IMR-90 (cell line): ENCODE measurements around the gene MYBL2. TPM values are rescaled to one million over a fixed set of nuclear protein-coding genes. Genes with fewer than 3 reads are reported as not detected.

Experiments
- ATAC-seq: fragments of 200-7000 bp; cut with Tn5 transposase; 2 replicates; pipeline ENCODE4 v1.9.1; 2020; ENCODE audit warnings: low read depth, mild to moderate bottlenecking, moderate library complexity
- BruUV-seq: library from RNA; stranded (reverse); fragments of 400-500 nt; replicated peaks from 2 replicates; lab custom pipeline; 2021; lab: Mats Ljungman, UMichigan
- CTCF ChIA-PET: fragments of 300-600 bp; formaldehyde crosslinking; extraction: SDS; loops from one replicate; lab custom pipeline; 2021; ENCODE audit warnings: antibody characterized with exemption; lab: Yijun Ruan, JAX
- POLR2A ChIA-PET: fragments of 300-600 bp; sonication (Branson Sonifier 250); formaldehyde crosslinking; loops from one replicate; lab custom pipeline; 2022; ENCODE audit warnings: antibody characterized with exemption; ENCODE audit not compliant: unreplicated experiment; lab: Charles Lee
- DNase-seq: peaks from one replicate; pipeline ENCODE4 v3.0.0; 2013
- H2AFZ ChIP-seq: replicated peaks from 2 replicates; pipeline ENCODE3; 2013; ENCODE audit warnings: low read length, mild to moderate bottlenecking; ENCODE audit not compliant: poor library complexity
- H2AK5ac ChIP-seq: 2 replicates; pipeline ENCODE4 v1.6.1; 2013; ENCODE audit warnings: low read depth, low read length, inconsistent platforms
- H2AK9ac ChIP-seq: replicated peaks from 2 replicates; pipeline ENCODE3; 2013; ENCODE audit warnings: mild to moderate bottlenecking, low read depth, low read length, moderate library complexity; ENCODE audit not compliant: poor library complexity
- H2BK120ac ChIP-seq: 2 replicates; pipeline ENCODE4 v1.6.1; 2013; ENCODE audit warnings: low read depth, low read length, inconsistent platforms
- H2BK15ac ChIP-seq: 3 replicates; pipeline ENCODE4 v1.6.1; 2013; ENCODE audit warnings: low read depth, low read length, inconsistent platforms
- H2BK20ac ChIP-seq: 2 replicates; pipeline ENCODE4 v1.6.1; 2013; ENCODE audit warnings: low read depth, mild to moderate bottlenecking, inconsistent platforms, low read length, moderate library complexity
- H2BK5ac ChIP-seq: 2 replicates; pipeline ENCODE4 v1.6.1; 2013; ENCODE audit warnings: mild to moderate bottlenecking, low read depth, low read length, inconsistent platforms; ENCODE audit not compliant: poor library complexity, severe bottlenecking
- H3K14ac ChIP-seq: replicated peaks from 2 replicates; pipeline ENCODE4 v1.6.1; 2013; ENCODE audit warnings: low read depth, low read length, inconsistent platforms
- H3K18ac ChIP-seq: 2 replicates; pipeline ENCODE4 v1.6.1; 2013; ENCODE audit warnings: low read depth, low read length, control low read depth
- H3K23ac ChIP-seq: 2 replicates; pipeline ENCODE4 v1.6.1; 2013; ENCODE audit warnings: low read depth, low read length, inconsistent platforms
- H3K27ac ChIP-seq: 2 replicates; pipeline ENCODE4 v1.5.1; 2013; ENCODE audit warnings: mild to moderate bottlenecking, control low read depth, low read length; ENCODE audit not compliant: insufficient read depth
- H3K27me3 ChIP-seq: 2 replicates; pipeline ENCODE4 v1.6.1; 2013; ENCODE audit warnings: low read length; ENCODE audit not compliant: control insufficient read depth, insufficient read depth
- H3K36me3 ChIP-seq: 2 replicates; pipeline ENCODE4 v1.6.1; 2013; ENCODE audit warnings: low read length, mixed read lengths; ENCODE audit not compliant: control insufficient read depth, insufficient read depth
- H3K4ac ChIP-seq: 2 replicates; pipeline ENCODE4 v1.6.1; 2013; ENCODE audit warnings: low read depth, low read length, inconsistent platforms
- H3K4me1 ChIP-seq: 2 replicates; pipeline ENCODE4 v1.6.1; 2013; ENCODE audit warnings: low read length, mixed read lengths; ENCODE audit not compliant: control insufficient read depth, insufficient read depth
- H3K4me2 ChIP-seq: 2 replicates; pipeline ENCODE4 v1.6.1; 2013; ENCODE audit warnings: low read depth, mild to moderate bottlenecking, control low read depth, low read length, moderate library complexity
- H3K4me3 ChIP-seq: 2 replicates; pipeline ENCODE4 v1.5.1; 2013; ENCODE audit warnings: low read depth, mild to moderate bottlenecking, control low read depth, low read length, moderate library complexity; ENCODE audit not compliant: insufficient read depth
- H3K56ac ChIP-seq: 2 replicates; pipeline ENCODE4 v1.6.1; 2013; ENCODE audit warnings: low read length, inconsistent platforms; ENCODE audit not compliant: insufficient read depth; ENCODE audit errors: extremely low read depth
- H3K79me1 ChIP-seq, 2 experiments: 2 replicates each; pipeline ENCODE4 v1.6.1; 2013; ENCODE audit warnings: low read length in 2 of 2, inconsistent platforms in 1 of 2, low read depth in 1 of 2
- H3K9ac ChIP-seq: 2 replicates; pipeline ENCODE4 v1.6.1; 2013; ENCODE audit warnings: low read depth, low read length, control low read depth
- H3K9me1 ChIP-seq: 2 replicates; pipeline ENCODE4 v1.6.1; 2013; ENCODE audit warnings: low read length, inconsistent platforms; ENCODE audit not compliant: insufficient read depth
- H3K9me3 ChIP-seq: 2 replicates; pipeline ENCODE4 v1.6.1; 2013; ENCODE audit warnings: low read length; ENCODE audit not compliant: control insufficient read depth, insufficient read depth
- H4K20me1 ChIP-seq: 2 replicates; pipeline ENCODE4 v1.6.1; 2013; ENCODE audit warnings: low read length, inconsistent platforms; ENCODE audit not compliant: insufficient read depth
- H4K5ac ChIP-seq: 2 replicates; pipeline ENCODE4 v1.6.1; 2013; ENCODE audit warnings: mild to moderate bottlenecking, low read depth, low read length, control low read depth
- H4K8ac ChIP-seq, 2 experiments: 2 replicates each; pipeline ENCODE4 v1.6.1; 2013; ENCODE audit warnings: low read depth in 2 of 2, low read length in 2 of 2, control low read depth in 1 of 2, inconsistent platforms in 1 of 2
- H4K91ac ChIP-seq: 2 replicates; pipeline ENCODE4 v1.6.1; 2013; ENCODE audit warnings: low read depth, low read length, inconsistent platforms; ENCODE audit not compliant: insufficient read depth
- BHLHE40 ChIP-seq: fragments of 150-350 bp; IDR thresholded peaks from 2 replicates; pipeline ENCODE4 v1.6.1; 2016; ENCODE audit warnings: mild to moderate bottlenecking, low read depth, low read length
- CEBPB ChIP-seq: IDR thresholded peaks from 2 replicates; pipeline ENCODE4 v1.6.1; 2012; ENCODE audit warnings: low read depth, low read length, improper control_type of control experiment
- CHD1 ChIP-seq: IDR thresholded peaks from 2 replicates; pipeline ENCODE4 v1.6.1; 2012; ENCODE audit warnings: low read depth, low read length, improper control_type of control experiment
- CTCF ChIP-seq: conservative IDR thresholded peaks from 2 replicates; pipeline ENCODE4 v1.5.1; 2012; ENCODE audit warnings: mild to moderate bottlenecking, low read depth, low read length, improper control_type of control experiment
- ELK1 ChIP-seq: fragments of 150-350 bp; IDR thresholded peaks from 2 replicates; pipeline ENCODE4 v1.6.1; 2016; ENCODE audit warnings: low read depth, mild to moderate bottlenecking, low read length, moderate library complexity, borderline replicate concordance
- FOS ChIP-seq: fragments of 150-350 bp; IDR thresholded peaks from 2 replicates; pipeline ENCODE4 v1.6.1; 2016; ENCODE audit warnings: low read depth, low read length
- MAFK ChIP-seq: IDR thresholded peaks from 2 replicates; pipeline ENCODE4 v1.6.1; 2012; ENCODE audit warnings: low read depth, low read length, improper control_type of control experiment
- MAZ ChIP-seq: IDR thresholded peaks from 2 replicates; pipeline ENCODE4 v1.6.1; 2012; ENCODE audit warnings: low read depth, mild to moderate bottlenecking, low read length, improper control_type of control experiment, moderate library complexity, borderline replicate concordance
- MXI1 ChIP-seq: IDR thresholded peaks from 2 replicates; pipeline ENCODE4 v1.6.1; 2012; ENCODE audit warnings: low read depth, mild to moderate bottlenecking, low read length, moderate library complexity, borderline replicate concordance
- NFE2L2 ChIP-seq: fragments of 150-350 bp; IDR thresholded peaks from 2 replicates; pipeline ENCODE4 v1.6.1; 2016; ENCODE audit warnings: low read depth, mild to moderate bottlenecking, low read length
- POLR2A ChIP-seq: IDR thresholded peaks from 2 replicates; pipeline ENCODE4 v1.6.1; 2012; ENCODE audit warnings: mild to moderate bottlenecking, low read depth, low read length
- RAD21 ChIP-seq: IDR thresholded peaks from 2 replicates; pipeline ENCODE4 v1.6.1; 2012; ENCODE audit warnings: low read length, improper control_type of control experiment
- RCOR1 ChIP-seq: IDR thresholded peaks from 2 replicates; pipeline ENCODE4 v1.6.1; 2012; ENCODE audit warnings: mild to moderate bottlenecking, low read length, improper control_type of control experiment; ENCODE audit not compliant: insufficient replicate concordance
- RFX5 ChIP-seq: IDR thresholded peaks from 2 replicates; pipeline ENCODE4 v1.8.0; 2012; ENCODE audit warnings: low read depth, mild to moderate bottlenecking, low read length, moderate library complexity
- SMC3 ChIP-seq: fragments of 150-350 bp; IDR thresholded peaks from 2 replicates; pipeline ENCODE4 v1.6.1; 2016; ENCODE audit warnings: low read depth, mild to moderate bottlenecking, antibody characterized with exemption, low read length, moderate library complexity
- USF2 ChIP-seq: fragments of 150-350 bp; IDR thresholded peaks from 2 replicates; pipeline ENCODE4 v1.6.1; 2017; ENCODE audit warnings: mild to moderate bottlenecking, antibody characterized with exemption, low read length, low read depth
- whole genome bisulfite sequencing, 2 experiments: methylation state at CpG; one replicate each; pipeline versions ENCODE4 v1.1.5 to v1.1.7; 2013; ENCODE audit warnings: missing lambda C conversion rate in 2 of 2; ENCODE audit not compliant: insufficient read length in 1 of 2; ENCODE audit errors: extremely low coverage in 2 of 2; 5-methylcytosine and 5-hydroxymethylcytosine counted together
- dilution Hi-C: fragments of 300-500 bp; cut with HindIII; formaldehyde crosslinking; loops from one replicate; pipeline ENCODE4 v1.14.3; 2018; ENCODE audit warnings: low sequenced_read_pairs; ENCODE audit not compliant: unreplicated experiment
- in situ Hi-C: fragments of 300-500 bp; cut with MboI; formaldehyde crosslinking; loops from 3 replicates; pipeline ENCODE4 v1.14.3; 2019; ENCODE audit warnings: low sequenced_read_pairs, inconsistent platforms, mixed read lengths
- intact Hi-C: fragments of 100-400 bp; cut with micrococcal nuclease; formaldehyde crosslinking; loops from 2 replicates; pipeline ENCODE4 v1.10.0; 2022
- polyA plus RNA-seq, 3 experiments: library from polyadenylated mRNA; depleted of rRNA; stranded (reverse); fragments of >200 nt; gene quantifications; 2 replicates each; pipeline ENCODE4 v1.2.3, GENCODE V29; 2012; ENCODE audit warnings: low replicate concordance in 1 of 3
- total RNA-seq: library from RNA; depleted of rRNA; stranded (reverse); fragments of >200 nt; gene quantifications from 2 replicates; pipeline ENCODE4 v1.2.3, GENCODE V29; 2012

The MYBL2 gene
- total and polyA plus RNA-seq, 2 of the 4 experiments (the other 2 are of a cell fraction) = 12.4 to 23.1 TPM

GRCh38 chr20:43690943-43691598, 24.2 kb downstream of the MYBL2 start:
- Histone ChIP-seq H2BK5ac (no peak overlapping the region), H4K5ac (no peak overlapping the region), H3K14ac (no peak overlapping the region), H2BK15ac (no peak overlapping the region), H4K91ac (no peak overlapping the region), H3K36me3 (peaks cover 2% of the 10 kb centered on the region; the same call in 1 of the 2 replicates), H3K27ac (no peak overlapping the region), H2BK20ac (no peak overlapping the region), H3K4me1 (no peaks in the 10 kb centered on the region), H3K18ac (no peak overlapping the region), H3K27me3 (no peaks in the 10 kb centered on the region), H3K4ac (no peak overlapping the region), H2BK120ac (no peak overlapping the region), H2AK5ac (no peak overlapping the region), H3K9me1 (no peaks in the 10 kb centered on the region), H3K9ac (no peak overlapping the region), H3K4me2 (no peak overlapping the region), H4K20me1 (no peaks in the 10 kb centered on the region; the same call in 1 of the 2 replicates), H2AFZ (no peak overlapping the region), H3K79me1 (no peaks in the 10 kb centered on the region), H3K9me3 (no peaks in the 10 kb centered on the region), H3K4me3 (no peak overlapping the region), H4K8ac (no peak overlapping the region), H3K56ac (no peak overlapping the region), H3K23ac (no peak overlapping the region), H2AK9ac (no peak overlapping the region)
- TF ChIP-seq POLR2A = no peak
- TF ChIP-seq RFX5 = no peak
- TF ChIP-seq FOS = no peak
- TF ChIP-seq CHD1 = no peak
- no peak for TF ChIP-seq CEBPB
- TF ChIP-seq SMC3 = no peak
- no peak for TF ChIP-seq MAZ
- TF ChIP-seq ELK1 = no peak
- no peak for TF ChIP-seq CTCF
- TF ChIP-seq NFE2L2 = no peak
- TF ChIP-seq RAD21 = no peak
- no peak for TF ChIP-seq MAFK
- no peak for TF ChIP-seq USF2
- TF ChIP-seq RCOR1 = no peak
- TF ChIP-seq MXI1 = no peak
- no peak for TF ChIP-seq BHLHE40
- POLR2A ChIA-PET = no interaction called here
- ATAC-seq (no peak), DNase-seq (no peak)
- intact Hi-C loops = no loop called here
- CTCF ChIA-PET = interaction anchor here (0.7 to 3.3 kb wide), 4 partner anchors 10 to 153 kb away, joined by 3 to 20 read pairs (median 4); no protein-coding TSS in a partner anchor
- in situ Hi-C loops = loop anchor here (10.0 kb wide), 1 partner anchor 156 kb away; no protein-coding TSS in a partner anchor
- dilution Hi-C loops = no loop called here
- BruUV-seq = no TSS peak
- WGBS, 2 experiments = 100% methylated on average over 4 of the region's 9 CpGs; no CpG with 5 or more reads in 1 of the 2 experiments
